ENCODE measurements around the gene CR1L.

GRCh38 chr1:207742850-207743555, 98.1 kb downstream of the CR1L start:
- TF ChIP-seq CTCF (IDR thresholded peaks at IDR 0.05) (no peak), ZFX (IDR thresholded peaks at IDR 0.05; ENCODE audit: borderline replicate concordance) (no peak)

Measured in 22Rv1 (cell line).